GM12878 (cell line): ENCODE measurements around the gene PACS1.

Source experiments
- ATF3 ChIP-seq: IDR thresholded peaks from 2 replicates; pipeline ENCODE4 v1.6.1; 2011; ENCODE audit warnings: low read depth, mild to moderate bottlenecking, low read length, moderate library complexity, borderline replicate concordance; ENCODE audit errors: extremely low read depth
- BRCA1 ChIP-seq: IDR thresholded peaks from 2 replicates; pipeline ENCODE4 v1.6.1; 2011; ENCODE audit warnings: low read depth, low read length, improper control_type of control experiment
- CTCF ChIP-seq, 3 experiments: IDR thresholded peaks in 2 of 3; conservative IDR thresholded peaks in 1 of 3; 2 replicates each; pipeline ENCODE4 v1.5.1; 2011; ENCODE audit warnings: low read depth in 3 of 3, low read length in 3 of 3, mild to moderate bottlenecking in 3 of 3, control low read depth in 2 of 3, moderate library complexity in 2 of 3, inconsistent platforms in 1 of 3, mixed read lengths in 1 of 3; ENCODE audit not compliant: control insufficient read depth in 2 of 3, insufficient read depth in 1 of 3; ENCODE audit errors: extremely low read depth in 1 of 3
- EZH2 ChIP-seq: IDR thresholded peaks from 2 replicates; pipeline ENCODE4 v1.6.1; 2012; ENCODE audit warnings: low read depth, mild to moderate bottlenecking, control low read depth, inconsistent platforms, low read length, borderline replicate concordance; ENCODE audit not compliant: control insufficient read depth
- LARP7 ChIP-seq: fragments of 450-650 bp; IDR thresholded peaks from 2 replicates; pipeline ENCODE4 v1.6.1; 2017; ENCODE audit warnings: mild to moderate bottlenecking
- POLR2A ChIP-seq: IDR thresholded peaks from 2 replicates; pipeline ENCODE4 v1.6.1; 2011; ENCODE audit warnings: low read depth, mild to moderate bottlenecking, low read length
- SIN3A ChIP-seq: IDR thresholded peaks from 2 replicates; pipeline ENCODE4 v1.6.1; 2012; ENCODE audit warnings: low read depth, low read length, improper control_type of control experiment
- SREBF2 ChIP-seq: IDR thresholded peaks from 2 replicates; pipeline ENCODE4 v1.6.1; 2012; ENCODE audit warnings: mild to moderate bottlenecking, low read length
- ZNF24 ChIP-seq: fragments of 450-650 bp; IDR thresholded peaks from 2 replicates; pipeline ENCODE4 v1.6.1; 2017; ENCODE audit warnings: antibody characterized with exemption, mild to moderate bottlenecking

GRCh38 chr11:66287211-66287888 is 217.3 kb downstream of the PACS1 start:
- TF ChIP-seq SREBF2: no peak
- TF ChIP-seq SIN3A: no peak
- no peak for TF ChIP-seq BRCA1
- TF ChIP-seq EZH2: no peak
- no peak; the same call in 1 of the 2 replicates for TF ChIP-seq POLR2A
- no peak for TF ChIP-seq LARP7
- no peak for TF ChIP-seq ZNF24
- TF ChIP-seq CTCF (IDR thresholded peaks at IDR 0.05 in 2 of 3, conservative IDR thresholded peaks at IDR 0.05 in 1 of 3; ENCODE audit: control insufficient read depth in 2 of 3, extremely low read depth in 1 of 3, insufficient read depth in 1 of 3, low read depth in 3 of 3, low read length in 3 of 3): no peak
- TF ChIP-seq ATF3: no peak
